GM12875 (cell line): ENCODE measurements around the gene ENTPD7.

Experiments
- H3K4me3 ChIP-seq: one replicate; pipeline ENCODE4 v1.5.1; 2011; ENCODE audit warnings: low read depth, low read length, control low read depth
- TF ChIP-seq, protein P1 (sequence below): IDR thresholded peaks from 2 replicates; pipeline ENCODE4 v1.5.1; 2011; ENCODE audit warnings: low read depth, mild to moderate bottlenecking, control low read depth, inconsistent platforms, low read length, moderate library complexity, borderline replicate concordance; ENCODE audit not compliant: insufficient read depth

The ENTPD7 gene

DNA sequence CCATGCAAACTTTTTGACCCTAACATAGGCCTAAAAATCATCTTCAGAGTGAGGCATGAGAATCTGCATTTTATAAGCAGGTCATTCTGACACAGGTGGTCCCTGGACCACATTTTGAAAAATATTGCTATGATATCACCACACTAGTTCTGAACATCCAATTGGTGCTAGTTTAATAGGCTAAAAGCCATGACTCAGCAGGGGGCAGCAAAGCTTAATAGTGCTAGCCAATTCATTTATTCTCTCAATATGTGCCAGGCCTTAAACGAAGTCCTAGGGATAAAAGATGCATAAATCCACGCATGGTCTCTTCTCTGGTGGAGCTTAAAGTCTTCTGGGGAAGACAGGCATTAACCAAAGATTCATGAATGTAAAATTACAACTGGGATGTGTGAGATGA, 28.9 kb upstream of the ENTPD7 start:
- TF ChIP-seq, protein P1, sequence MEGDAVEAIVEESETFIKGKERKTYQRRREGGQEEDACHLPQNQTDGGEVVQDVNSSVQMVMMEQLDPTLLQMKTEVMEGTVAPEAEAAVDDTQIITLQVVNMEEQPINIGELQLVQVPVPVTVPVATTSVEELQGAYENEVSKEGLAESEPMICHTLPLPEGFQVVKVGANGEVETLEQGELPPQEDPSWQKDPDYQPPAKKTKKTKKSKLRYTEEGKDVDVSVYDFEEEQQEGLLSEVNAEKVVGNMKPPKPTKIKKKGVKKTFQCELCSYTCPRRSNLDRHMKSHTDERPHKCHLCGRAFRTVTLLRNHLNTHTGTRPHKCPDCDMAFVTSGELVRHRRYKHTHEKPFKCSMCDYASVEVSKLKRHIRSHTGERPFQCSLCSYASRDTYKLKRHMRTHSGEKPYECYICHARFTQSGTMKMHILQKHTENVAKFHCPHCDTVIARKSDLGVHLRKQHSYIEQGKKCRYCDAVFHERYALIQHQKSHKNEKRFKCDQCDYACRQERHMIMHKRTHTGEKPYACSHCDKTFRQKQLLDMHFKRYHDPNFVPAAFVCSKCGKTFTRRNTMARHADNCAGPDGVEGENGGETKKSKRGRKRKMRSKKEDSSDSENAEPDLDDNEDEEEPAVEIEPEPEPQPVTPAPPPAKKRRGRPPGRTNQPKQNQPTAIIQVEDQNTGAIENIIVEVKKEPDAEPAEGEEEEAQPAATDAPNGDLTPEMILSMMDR: peak; percentile 32; the same call in 1 of the 2 replicates
- no peak overlapping the region for H3K4me3 ChIP-seq

- TF ChIP-seq, protein P1: no peak
- no peak overlapping the region for H3K4me3 ChIP-seq
Measured at GRCh38 chr10:99630991-99631390, 28.3 kb upstream of the ENTPD7 start.

DNA sequence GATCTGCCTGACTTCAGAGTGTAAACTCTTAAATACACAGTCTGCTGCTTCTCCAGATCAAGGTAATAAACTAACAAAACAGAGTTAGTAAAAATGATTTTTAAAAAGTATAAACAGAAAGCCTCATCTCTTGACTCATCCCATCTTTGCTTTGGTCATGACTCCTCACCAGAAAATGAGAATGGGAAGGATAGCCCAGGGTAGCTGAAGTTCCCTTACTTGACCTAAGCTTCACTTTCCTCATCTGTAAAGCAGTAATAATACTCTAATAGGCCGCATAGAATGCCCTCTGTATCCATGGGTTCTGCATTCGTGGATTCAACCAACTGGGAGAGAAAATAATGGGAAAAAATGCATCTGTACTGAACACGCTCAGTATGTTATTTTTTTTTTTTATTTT, 27.8 kb upstream of the ENTPD7 start:
- H3K4me3 ChIP-seq: no peak overlapping the region
- TF ChIP-seq, protein P1: no peak

- TF ChIP-seq, protein P1: no peak
- no peak overlapping the region for H3K4me3 ChIP-seq
Measured at GRCh38 chr10:99633832-99634231, 25.5 kb upstream of the ENTPD7 start.

GRCh38 chr10:99647601-99648151, 11.6 kb upstream of the ENTPD7 start:
- TF ChIP-seq, protein P1: no peak
- no peak overlapping the region for H3K4me3 ChIP-seq

GRCh38 chr10:99648717-99649116, 10.6 kb upstream of the ENTPD7 start:
- H3K4me3 ChIP-seq: no peak overlapping the region
- TF ChIP-seq, protein P1: no peak

DNA sequence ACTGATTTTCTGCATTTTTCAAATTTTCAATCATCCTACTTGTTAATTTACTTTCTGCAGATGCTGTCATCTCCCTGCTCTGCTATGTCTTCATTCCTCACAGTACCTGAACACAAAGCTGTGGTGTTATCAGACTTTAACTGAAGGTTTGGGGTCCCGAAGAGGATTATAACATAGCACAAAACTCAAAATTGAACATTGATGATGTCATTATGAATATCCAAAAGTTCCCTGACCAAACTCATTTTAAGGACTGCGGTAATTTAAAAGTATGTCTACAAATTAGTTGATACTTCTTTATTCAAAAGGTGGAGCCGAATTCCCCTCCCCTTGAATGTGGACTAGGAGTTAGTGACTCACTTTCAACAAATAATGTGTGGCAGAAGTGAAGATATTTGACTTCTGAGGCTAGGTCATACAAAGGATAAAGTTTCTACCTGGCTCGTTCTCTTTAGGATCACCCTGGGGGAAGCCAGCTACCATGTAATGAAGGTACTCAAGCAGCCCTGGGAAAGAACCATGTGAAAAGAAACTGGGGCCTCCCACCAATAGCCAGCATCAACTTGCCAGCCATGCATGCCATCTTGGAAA, 6.4 kb upstream of the ENTPD7 start:
- H3K4me3 ChIP-seq: no peak overlapping the region
- TF ChIP-seq, protein P1: no peak
